Right ventricle myocardium superior (tissue), 1 donor: ENCODE results near the gene ZDHHC9. TPM values are rescaled to one million over a fixed set of nuclear protein-coding genes. Genes with fewer than 3 reads are reported as not detected.
"Not testable (repeated sequence)": the region's sequence is repeated elsewhere in the genome, so short reads cannot be mapped to it uniquely, and the experiment has no call there.

Experiments
- ATAC-seq: fragments of 200-7000 bp; cut with Tn5 transposase; one replicate; pipeline ENCODE4 v1.9.1; 2020; ENCODE audit warnings: mild to moderate bottlenecking; ENCODE audit not compliant: poor library complexity
- DNase-seq: peaks from one replicate; pipeline ENCODE4 v3.0.0-alpha.2; 2020
- intact Hi-C: fragments of 100-400 bp; cut with DNase I; formaldehyde crosslinking; loops from one replicate; pipeline ENCODE4 v1.11.2; 2022
- long read RNA-seq: library from polyadenylated mRNA; unstranded; transcript quantifications from one replicate; pipeline ENCODE4 v2.0.0, GENCODE V29; 2021
- total RNA-seq: library from RNA; stranded (reverse); fragmentation: NEBNext Ultra II Directional; extraction: Animal tissue kit (Norgen Biotek cat#: 25700); gene quantifications from one replicate; pipeline ENCODE4 v1.2.1, GENCODE V29; 2021
- donor health status: DM: no; HTN: yes; CAD: no; lungs with severe emphysema.

Gene ZDHHC9
- 17.3 TPM for total RNA-seq
- long read RNA-seq, full-length matches to known transcripts: 42 of 53 reads
- long read RNA-seq, partial matches to known transcripts: 4 of 53 reads
- long read RNA-seq, other reads (novel, unspliced or antisense): 7 of 53 reads

DNA sequence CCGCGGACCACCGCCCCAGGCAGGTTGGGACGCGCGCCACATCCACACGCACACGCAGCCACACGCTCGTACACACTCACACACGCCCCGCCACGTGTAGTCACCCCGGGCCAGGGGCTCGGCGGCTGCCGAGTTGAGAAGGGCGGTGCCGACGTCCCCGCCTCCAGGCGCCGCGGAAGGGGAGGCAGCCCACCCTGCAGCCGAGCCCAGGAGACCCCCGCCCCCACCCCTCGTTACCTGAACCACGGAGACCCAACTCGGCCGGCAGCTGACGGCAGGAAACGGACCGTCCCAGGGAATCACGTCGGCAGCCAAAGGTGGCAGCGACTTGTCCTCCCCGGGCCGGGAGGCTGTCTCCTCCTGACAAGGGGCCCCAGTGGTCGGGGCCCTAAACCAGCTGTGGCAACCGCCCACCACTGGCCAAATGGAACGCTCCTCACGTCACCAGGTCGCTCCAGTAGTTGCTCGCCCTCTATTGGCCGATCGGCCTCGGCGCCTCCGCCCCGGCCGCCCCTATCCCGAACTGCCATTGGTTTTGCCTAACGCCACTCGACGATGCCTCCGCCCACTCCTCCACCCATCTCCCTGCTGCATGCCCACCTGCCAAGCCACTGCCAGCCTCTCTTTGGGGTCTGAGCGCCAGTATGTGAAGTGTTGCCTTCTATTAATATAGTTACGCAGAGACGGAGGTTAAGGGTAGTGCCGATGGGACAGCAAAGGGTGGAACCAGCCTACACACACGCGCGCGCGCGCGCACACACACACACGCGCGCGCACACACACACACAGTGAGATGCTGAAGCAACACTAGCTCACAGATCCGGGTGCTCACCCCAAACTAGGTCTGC is at the start of gene ZDHHC9:
Gene ZDHHC9 (minus strand): TSS at position 428 of the 848 bp plus-strand sequence. CDS start 1,941 bp downstream, outside the sequence.
- ATAC-seq (peak; percentile 98), DNase-seq (peak; percentile 93)
- intact Hi-C loops: no loop called here

DNA sequence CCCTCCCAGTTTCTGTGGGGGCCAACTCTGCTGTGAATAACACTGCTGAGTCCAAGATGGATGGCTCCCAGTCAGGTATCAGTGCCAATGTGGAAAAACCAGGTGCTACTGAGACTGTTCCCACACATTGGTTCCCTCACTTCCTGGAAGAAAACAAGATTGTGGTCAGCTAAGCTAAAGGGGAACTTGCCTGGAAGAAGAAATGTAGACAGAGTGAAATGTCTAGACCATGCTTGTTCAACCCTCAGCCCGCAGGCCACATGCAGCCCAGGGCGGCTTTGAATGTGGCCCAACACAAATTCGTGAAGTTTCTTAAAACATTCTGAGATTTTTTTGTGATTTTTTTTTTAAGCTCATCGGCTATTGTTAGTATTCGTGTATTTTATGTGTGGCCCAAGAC is 33.7 kb upstream of the ZDHHC9 start:
- ATAC-seq (no peak), DNase-seq (no peak)
- intact Hi-C loops: no loop called here

- ATAC-seq (no peak), DNase-seq (no peak)
- intact Hi-C loops: no loop called here
Measured at GRCh38 chrX:129876771-129877305, 33.2 kb upstream of the ZDHHC9 start.

DNA sequence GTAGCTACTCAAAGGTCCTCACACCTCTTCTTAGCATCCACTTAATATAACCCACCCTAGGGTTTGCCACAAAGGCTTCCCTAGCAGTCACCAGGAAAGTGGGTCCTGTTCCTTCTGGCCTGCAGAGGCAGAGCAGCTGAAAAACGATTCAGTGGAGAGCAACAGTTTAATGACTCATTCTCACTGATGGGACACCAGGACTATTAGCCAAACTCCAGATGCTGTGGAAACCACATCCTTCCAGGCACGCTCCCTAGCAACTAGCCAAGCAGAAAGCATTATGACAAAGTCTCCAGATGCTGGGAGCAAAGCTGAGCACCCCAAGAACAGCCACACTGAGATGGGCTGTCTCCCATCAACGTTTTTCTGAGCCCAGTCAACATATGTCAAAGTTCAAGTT is 32.0 kb upstream of the ZDHHC9 start:
- intact Hi-C loops: no loop called here
- no peak for ATAC-seq
- no peak for DNase-seq

DNA sequence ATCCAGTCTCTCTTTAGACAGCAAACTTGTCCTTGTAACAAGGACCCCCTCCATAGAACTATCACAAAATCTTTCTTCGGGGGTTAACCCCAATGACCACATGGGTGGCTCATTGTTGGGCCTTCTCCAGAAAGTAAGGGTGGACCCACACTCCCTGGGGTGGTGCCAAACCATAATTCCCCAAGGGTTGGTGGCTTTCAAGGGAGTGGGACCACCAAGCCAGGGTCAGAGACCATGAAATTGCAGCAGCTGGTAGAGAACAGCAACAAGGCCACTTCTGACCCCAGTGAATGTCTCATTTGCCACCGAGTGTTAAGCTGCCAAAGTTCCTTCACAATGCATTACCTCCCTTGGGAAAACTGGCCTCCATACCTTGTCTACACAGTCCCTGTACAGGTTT is 28.8 kb upstream of the ZDHHC9 start:
- DNase-seq: no peak
- ATAC-seq: no peak
- intact Hi-C loops: no loop called here

DNA sequence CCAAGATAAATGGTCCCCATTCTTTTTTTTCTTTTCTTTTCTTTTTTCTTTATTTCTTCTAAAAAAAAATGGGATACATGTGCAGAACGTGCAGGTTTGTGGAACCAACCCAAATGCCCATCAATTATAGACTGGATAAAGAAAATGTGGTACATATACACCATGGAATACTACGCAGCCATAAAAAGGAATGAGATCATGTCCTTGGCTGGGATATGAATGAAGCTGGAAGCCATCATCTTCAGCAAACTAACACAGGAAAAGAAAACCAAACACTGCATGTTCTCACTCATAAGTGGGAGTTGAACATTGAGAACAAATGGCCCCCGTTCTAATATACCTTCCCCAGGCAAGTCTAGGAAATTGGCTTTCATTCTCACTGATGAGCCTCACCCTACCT is 22.6 kb upstream of the ZDHHC9 start:
- DNase-seq, ATAC-seq, intact Hi-C loops: not testable (repeated sequence)

DNA sequence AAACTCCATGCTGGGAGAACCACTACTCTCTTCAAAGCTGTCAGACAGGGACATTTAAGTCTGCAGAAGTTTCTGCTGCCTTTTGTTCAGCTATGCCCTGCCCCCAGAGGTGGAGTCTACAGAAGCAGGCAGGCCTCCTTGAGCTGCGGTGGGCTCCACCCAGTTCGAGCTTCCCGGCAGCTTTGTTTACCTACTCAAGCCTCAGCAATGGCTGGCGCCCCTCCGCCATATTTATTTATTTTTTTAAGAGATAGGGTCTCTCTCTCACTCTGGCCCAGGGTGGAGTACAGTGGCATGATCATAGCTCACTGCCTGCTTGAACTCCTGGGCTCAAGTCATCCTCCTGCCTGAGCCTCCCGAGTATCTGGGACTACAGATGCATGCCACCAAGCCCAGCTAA is 15.4 kb upstream of the ZDHHC9 start:
- ATAC-seq, DNase-seq, intact Hi-C loops: not testable (repeated sequence)

- intact Hi-C loops: not testable (repeated sequence)
Measured at GRCh38 chrX:129851825-129852224, 8.1 kb upstream of the ZDHHC9 start.

GRCh38 chrX:129846716-129847115 is 3.0 kb upstream of the ZDHHC9 start:
- DNase-seq: no peak
- no peak for ATAC-seq
- intact Hi-C loops: no loop called here

More at GRCh38 chrX:129851825-129852224, 8.1 kb upstream of the ZDHHC9 start:
- DNase-seq, ATAC-seq: not testable (repeated sequence)

GRCh38 chrX:129845616-129846190 is 2.0 kb upstream of the ZDHHC9 start:
- no peak for ATAC-seq
- no peak for DNase-seq
- intact Hi-C loops: no loop called here

- intact Hi-C loops: no loop called here
- ATAC-seq: no peak
- DNase-seq: no peak
Measured at GRCh38 chrX:129843209-129843458, 552 bp downstream of the ZDHHC9 start.

- intact Hi-C loops: no loop called here
- DNase-seq (peak; percentile 47), ATAC-seq (peak; percentile 40)
Measured at GRCh38 chrX:129842510-129843208, 1.0 kb downstream of the ZDHHC9 start.

DNA sequence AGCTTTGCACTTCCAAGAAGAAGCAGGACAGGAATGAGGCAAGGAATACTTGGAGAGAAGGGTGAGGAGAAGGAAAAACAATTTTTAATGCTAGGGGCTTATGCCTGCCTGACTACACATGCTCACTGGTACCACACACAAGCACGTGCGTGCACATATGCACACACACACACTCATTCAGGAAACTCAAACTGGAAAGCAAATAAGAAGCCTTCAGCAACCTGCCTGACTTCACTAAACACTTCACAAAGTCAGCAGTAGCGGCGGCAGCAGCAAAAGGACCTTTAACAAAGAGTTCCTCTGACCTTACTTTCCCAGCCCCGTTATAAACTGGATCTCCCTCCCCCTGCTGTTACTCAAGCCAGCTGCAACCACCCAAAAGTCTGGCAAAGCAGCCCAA is 3.3 kb downstream of the ZDHHC9 start:
- DNase-seq: no peak
- no peak for ATAC-seq
- intact Hi-C loops: no loop called here

- ATAC-seq (no peak), DNase-seq (no peak)
- intact Hi-C loops: no loop called here
Measured at GRCh38 chrX:129836827-129837226, 6.9 kb downstream of the ZDHHC9 start.

DNA sequence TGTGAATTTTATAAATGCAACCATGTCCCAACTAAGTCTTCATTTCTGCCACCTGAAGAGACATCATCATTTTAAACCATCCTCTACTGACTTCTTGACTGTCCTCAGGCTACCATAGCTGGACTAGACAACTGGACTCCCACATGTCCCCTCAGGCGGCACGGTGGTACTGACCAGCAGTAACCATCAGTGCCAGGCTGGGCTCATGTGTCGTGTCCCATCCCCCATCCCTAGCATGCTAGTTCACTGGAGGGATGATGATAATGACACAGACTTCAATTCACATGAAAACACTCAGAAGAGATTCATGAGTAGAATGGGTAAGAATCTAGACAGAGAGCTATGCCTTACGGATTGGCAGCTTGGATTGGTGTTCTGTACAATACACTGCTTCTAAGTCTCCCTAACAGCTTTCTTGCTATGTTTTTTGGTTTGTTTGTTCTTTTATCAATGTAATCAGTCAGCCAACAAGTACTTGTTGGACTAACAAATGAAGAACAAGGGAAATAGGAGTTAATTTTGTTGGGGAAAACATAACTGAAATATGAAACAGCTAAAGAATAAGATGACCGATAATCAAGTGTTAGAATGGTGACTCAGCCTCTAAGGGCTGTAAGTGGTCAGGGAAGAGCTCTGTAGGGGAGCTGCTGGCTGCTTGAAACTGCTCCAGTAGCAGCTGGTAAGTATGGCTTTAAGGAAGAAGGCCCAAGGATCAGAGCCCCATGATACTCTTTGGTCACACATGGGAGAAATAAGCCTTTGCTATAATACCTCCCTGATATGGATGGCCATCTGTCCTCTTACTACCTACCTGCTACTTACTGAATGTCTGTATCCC is 10.3 kb downstream of the ZDHHC9 start:
- no peak for DNase-seq
- peak; percentile 38 for ATAC-seq
- intact Hi-C loops: no loop called here

DNA sequence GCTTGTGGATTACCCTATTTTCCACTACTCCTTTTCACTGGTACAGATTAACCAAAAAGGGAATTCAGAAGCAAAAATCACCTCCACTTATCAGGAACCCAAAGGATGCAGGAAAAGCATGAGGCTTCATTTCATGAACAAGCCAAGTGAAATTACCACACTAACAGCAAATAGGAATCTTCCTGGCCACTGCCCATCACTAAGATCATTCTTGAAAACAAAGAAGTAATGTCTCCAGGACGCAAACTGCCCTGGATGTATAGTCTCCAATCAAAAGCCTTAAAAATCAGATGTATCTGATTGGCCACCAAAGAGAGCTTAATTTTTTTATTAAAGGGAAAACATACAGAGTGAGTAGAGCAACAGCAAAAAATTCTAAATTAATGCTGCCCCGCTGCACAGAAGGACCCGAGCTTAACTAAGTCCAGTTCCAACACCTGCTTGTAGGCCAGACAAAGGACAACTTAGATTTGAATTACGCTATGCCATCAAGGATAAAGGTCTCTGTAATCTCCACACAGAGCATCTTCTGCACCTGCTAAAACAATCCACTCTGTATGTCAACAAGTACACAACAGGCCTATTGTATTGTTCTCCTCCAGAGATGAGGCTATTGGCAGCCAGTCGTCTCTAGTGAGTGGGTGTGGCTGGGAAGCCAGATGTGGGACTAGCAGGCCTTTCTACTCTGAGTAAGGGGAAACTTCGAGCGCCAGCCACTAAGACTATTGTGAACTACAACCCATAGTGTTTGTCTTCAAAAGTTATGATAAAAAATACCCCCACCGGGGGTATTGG is 12.4 kb downstream of the ZDHHC9 start:
- intact Hi-C loops: no loop called here
- DNase-seq: peak; percentile 49
- ATAC-seq: peak; percentile 68

- DNase-seq (no peak), ATAC-seq (no peak)
- intact Hi-C loops: no loop called here
Measured at GRCh38 chrX:129830494-129830893, 13.2 kb downstream of the ZDHHC9 start.
